SJSA1 (cell line): ENCODE measurements around the gene NUP50. TPM values are rescaled to one million over a fixed set of nuclear protein-coding genes. Genes with fewer than 3 reads are reported as not detected.

Source experiments
- DNase-seq, 2 experiments: peaks; one replicate each; pipeline ENCODE4 v3.0.0-alpha.2; 2015 to 2020; ENCODE audit warnings: low spot score in 2 of 2, low read depth in 1 of 2
- H3K27ac ChIP-seq: fragments of 250-450 bp; sonication (Bioruptor Pico); 2 replicates; pipeline ENCODE4 v1.5.1; 2020; ENCODE audit warnings: mild to moderate bottlenecking, moderate library complexity
- H3K27me3 ChIP-seq: fragments of 250-450 bp; sonication (Bioruptor Pico); replicated peaks from 2 replicates; pipeline ENCODE4 v1.5.1; 2020; ENCODE audit warnings: mild to moderate bottlenecking, moderate library complexity
- H3K36me3 ChIP-seq: fragments of 250-450 bp; sonication (Bioruptor Pico); 2 replicates; pipeline ENCODE4 v1.5.1; 2020; ENCODE audit warnings: mild to moderate bottlenecking
- H3K4me1 ChIP-seq: fragments of 250-450 bp; sonication (Bioruptor Pico); replicated peaks from 2 replicates; pipeline ENCODE4 v1.6.1; 2021; ENCODE audit warnings: mild to moderate bottlenecking
- H3K4me3 ChIP-seq: fragments of 250-450 bp; sonication (Bioruptor Pico); 2 replicates; pipeline ENCODE4 v1.5.1; 2020; ENCODE audit warnings: mild to moderate bottlenecking
- H3K9me3 ChIP-seq: fragments of 250-450 bp; sonication (Bioruptor Pico); replicated peaks from 2 replicates; pipeline ENCODE4 v1.5.1; 2020; ENCODE audit warnings: mild to moderate bottlenecking
- total RNA-seq: library from RNA; depleted of rRNA; stranded (reverse); fragments of >200 nt; shearing (Covaris generic); gene quantifications from 2 replicates; pipeline ENCODE4 v1.2.3, GENCODE V29; 2014

The NUP50 gene
- total RNA-seq, 1 experiment from 2014 or later: 61.9 TPM

GRCh38 chr22:45169591-45170466 is 6.1 kb downstream of the NUP50 start:
- H3K9me3 ChIP-seq: no peaks in the 10 kb centered on the region
- H3K36me3 ChIP-seq: peaks cover 96% of the 10 kb centered on the region
- no peak for DNase-seq
- no peaks in the 10 kb centered on the region for H3K27me3 ChIP-seq
- H3K4me1 ChIP-seq: peaks cover 6% of the 10 kb centered on the region; the same call in 1 of the 2 replicates
- no peak overlapping the region for H3K4me3 ChIP-seq
- H3K27ac ChIP-seq: no peak overlapping the region

DNA sequence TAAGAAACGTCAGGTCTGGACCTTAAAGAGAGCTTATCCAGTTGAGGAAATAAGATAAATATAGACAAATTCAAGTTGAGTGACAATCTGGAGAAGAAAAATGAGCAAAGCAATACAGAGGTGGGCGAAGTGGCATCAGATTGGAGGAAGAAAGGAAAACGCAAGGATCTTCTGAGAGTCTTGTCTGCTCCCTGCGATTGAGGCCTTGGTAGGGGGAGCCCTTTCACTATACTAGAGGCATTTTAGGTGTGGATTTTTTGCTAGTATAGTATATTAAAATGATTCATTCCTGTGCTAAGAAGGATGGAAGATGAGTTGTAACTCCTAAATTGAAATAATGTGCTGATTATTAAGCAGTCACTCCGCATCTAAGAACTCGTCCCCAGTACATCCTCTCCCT is 8.1 kb downstream of the NUP50 start:
- H3K36me3 ChIP-seq: peaks cover 100% of the 10 kb centered on the region
- H3K4me1 ChIP-seq: 0 out of 2 replicates have a peak, but pooled peaks cover 3% of the 10 kb centered on the region
- no peaks in the 10 kb centered on the region for H3K27me3 ChIP-seq
- DNase-seq: no peak
- no peak overlapping the region for H3K4me3 ChIP-seq
- H3K27ac ChIP-seq: no peak overlapping the region
- no peaks in the 10 kb centered on the region for H3K9me3 ChIP-seq

DNA sequence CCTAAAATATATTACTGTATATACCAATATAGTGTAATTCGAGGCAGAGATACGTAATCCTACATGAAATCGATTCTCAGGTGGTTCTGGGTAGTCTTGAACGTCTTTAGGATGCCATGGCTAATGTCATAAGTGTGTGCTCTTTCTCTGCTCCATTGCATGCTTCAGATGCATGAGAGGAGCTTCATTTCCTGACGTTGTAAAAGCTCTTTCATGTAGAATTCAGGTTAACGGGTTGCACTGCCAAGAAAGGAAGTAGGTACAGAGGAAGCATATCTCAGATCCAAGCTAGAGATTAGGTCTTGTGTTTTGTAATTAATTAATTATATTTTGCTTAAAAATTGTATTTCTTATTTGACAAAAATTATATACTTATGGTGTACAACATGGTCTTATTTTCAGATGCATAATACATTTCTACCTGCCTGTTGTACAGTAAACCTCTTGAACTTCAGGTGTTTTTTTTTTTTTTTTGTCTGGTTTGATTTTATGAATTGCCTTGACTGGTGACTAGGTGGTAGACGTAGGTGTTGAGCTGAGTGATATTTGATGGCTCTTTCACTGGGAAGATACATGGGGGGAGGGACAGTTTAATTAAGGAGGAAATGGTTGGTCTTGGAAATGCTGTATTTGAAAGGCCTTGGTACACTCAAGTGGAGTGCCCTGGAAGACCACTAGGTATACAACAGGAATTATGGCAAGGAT is 9.3 kb downstream of the NUP50 start:
- peaks cover 100% of the 10 kb centered on the region for H3K36me3 ChIP-seq

GRCh38 chr22:45179276-45180049 is 15.7 kb downstream of the NUP50 start:
- Histone ChIP-seq H3K27ac (no peak overlapping the region), H3K4me1 (0 out of 2 replicates have a peak, but pooled peaks cover 3% of the 10 kb centered on the region), H3K27me3 (no peaks in the 10 kb centered on the region), H3K36me3 (peaks cover 97% of the 10 kb centered on the region), H3K4me3 (no peak overlapping the region), H3K9me3 (no peaks in the 10 kb centered on the region)
- DNase-seq: no peak

More for the DNA sequence above, 9.3 kb downstream of the NUP50 start:
- H3K4me3 ChIP-seq: no peak overlapping the region
- H3K27ac ChIP-seq: no peak overlapping the region
- no peaks in the 10 kb centered on the region for H3K27me3 ChIP-seq
- no peak for DNase-seq
- no peaks in the 10 kb centered on the region for H3K9me3 ChIP-seq
- H3K4me1 ChIP-seq: 0 out of 2 replicates have a peak, but pooled peaks cover 3% of the 10 kb centered on the region

DNA sequence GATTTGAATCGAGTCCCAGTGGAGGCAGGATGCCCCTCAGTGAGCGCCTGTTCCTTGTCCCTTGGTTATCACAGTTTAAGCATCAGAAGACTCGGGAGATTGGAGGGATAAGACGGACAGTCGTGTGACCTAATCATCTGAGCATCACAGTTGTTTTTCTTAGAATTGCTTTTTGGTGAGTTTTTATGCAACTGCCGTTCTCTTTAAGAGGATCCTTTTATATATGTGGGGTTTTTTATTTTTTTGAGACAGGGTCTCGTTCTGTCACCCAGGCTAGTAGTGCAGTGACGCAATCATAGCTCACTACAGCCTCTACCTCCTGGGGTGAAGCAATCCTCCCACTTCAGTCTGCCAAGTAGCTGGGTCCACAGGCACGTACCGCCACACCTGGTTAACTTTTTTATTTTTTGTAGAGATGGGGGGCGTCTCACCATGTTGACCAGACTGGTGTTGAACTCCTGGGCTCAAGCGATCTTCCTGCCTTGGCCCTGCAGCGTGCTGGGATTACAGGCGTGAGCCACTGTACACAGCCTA is 16.5 kb downstream of the NUP50 start:
- H3K4me3 ChIP-seq: no peak overlapping the region
- peaks cover 91% of the 10 kb centered on the region for H3K36me3 ChIP-seq
- no peak for DNase-seq
- 0 out of 2 replicates have a peak, but pooled peaks cover 3% of the 10 kb centered on the region for H3K4me1 ChIP-seq
- H3K27ac ChIP-seq: no peak overlapping the region
- no peaks in the 10 kb centered on the region for H3K27me3 ChIP-seq
- no peaks in the 10 kb centered on the region for H3K9me3 ChIP-seq

DNA sequence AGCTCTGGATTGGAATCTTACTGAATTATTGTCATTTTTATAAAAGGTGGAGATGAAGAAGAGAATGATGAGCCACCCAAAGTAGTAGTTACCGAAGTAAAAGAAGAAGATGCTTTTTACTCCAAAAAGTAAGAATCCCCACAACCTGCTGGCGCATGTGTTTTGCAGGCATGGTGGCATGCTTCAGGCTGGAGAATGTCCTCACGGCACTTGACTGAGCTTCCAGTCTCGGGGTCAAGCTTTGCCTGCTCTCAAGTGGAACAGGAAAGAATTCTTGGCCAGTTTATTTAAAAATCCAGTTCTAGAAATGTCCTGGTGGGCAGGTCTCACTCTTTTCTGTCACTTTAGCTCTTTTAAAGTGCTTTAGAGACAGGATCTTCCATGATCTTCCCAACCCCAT is 17.5 kb downstream of the NUP50 start:
- H3K4me3 ChIP-seq: no peak overlapping the region
- no peaks in the 10 kb centered on the region for H3K9me3 ChIP-seq
- H3K27me3 ChIP-seq: no peaks in the 10 kb centered on the region
- H3K4me1 ChIP-seq: 0 out of 2 replicates have a peak, but pooled peaks cover 5% of the 10 kb centered on the region
- H3K36me3 ChIP-seq: peaks cover 87% of the 10 kb centered on the region
- DNase-seq: no peak
- no peak overlapping the region for H3K27ac ChIP-seq

GRCh38 chr22:45181766-45182165 is 18.0 kb downstream of the NUP50 start:
- no peaks in the 10 kb centered on the region for H3K9me3 ChIP-seq
- H3K4me1 ChIP-seq: 0 out of 2 replicates have a peak, but pooled peaks cover 4% of the 10 kb centered on the region
- no peaks in the 10 kb centered on the region for H3K27me3 ChIP-seq
- DNase-seq: no peak
- H3K4me3 ChIP-seq: no peak overlapping the region
- no peak overlapping the region for H3K27ac ChIP-seq
- H3K36me3 ChIP-seq: peaks cover 87% of the 10 kb centered on the region

DNA sequence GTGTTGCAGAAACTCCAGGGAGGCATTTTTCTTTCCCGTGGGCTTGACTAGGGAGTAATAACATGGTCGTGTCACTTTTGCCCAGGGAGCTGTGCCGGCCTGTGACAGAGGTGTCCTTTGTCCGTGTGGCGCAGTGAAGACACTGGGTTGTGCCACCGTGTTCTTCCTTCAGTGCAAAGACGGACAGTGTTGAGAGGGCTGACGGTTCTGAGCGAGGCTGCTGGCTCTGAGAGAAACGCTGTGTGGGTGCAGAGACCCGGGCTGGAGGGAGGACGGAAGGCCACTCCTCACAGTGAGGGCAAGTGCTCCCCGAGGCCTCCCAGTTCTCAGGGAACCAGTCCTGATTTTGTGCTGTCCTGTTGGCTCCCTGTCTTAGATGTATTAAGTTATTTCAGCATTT is 20.2 kb downstream of the NUP50 start:
- Histone ChIP-seq H3K9me3 (no peaks in the 10 kb centered on the region), H3K36me3 (peaks cover 78% of the 10 kb centered on the region), H3K27me3 (no peaks in the 10 kb centered on the region), H3K27ac (no peak overlapping the region), H3K4me3 (no peak overlapping the region), H3K4me1 (0 out of 2 replicates have a peak, but pooled peaks cover 4% of the 10 kb centered on the region)
- DNase-seq: no peak

DNA sequence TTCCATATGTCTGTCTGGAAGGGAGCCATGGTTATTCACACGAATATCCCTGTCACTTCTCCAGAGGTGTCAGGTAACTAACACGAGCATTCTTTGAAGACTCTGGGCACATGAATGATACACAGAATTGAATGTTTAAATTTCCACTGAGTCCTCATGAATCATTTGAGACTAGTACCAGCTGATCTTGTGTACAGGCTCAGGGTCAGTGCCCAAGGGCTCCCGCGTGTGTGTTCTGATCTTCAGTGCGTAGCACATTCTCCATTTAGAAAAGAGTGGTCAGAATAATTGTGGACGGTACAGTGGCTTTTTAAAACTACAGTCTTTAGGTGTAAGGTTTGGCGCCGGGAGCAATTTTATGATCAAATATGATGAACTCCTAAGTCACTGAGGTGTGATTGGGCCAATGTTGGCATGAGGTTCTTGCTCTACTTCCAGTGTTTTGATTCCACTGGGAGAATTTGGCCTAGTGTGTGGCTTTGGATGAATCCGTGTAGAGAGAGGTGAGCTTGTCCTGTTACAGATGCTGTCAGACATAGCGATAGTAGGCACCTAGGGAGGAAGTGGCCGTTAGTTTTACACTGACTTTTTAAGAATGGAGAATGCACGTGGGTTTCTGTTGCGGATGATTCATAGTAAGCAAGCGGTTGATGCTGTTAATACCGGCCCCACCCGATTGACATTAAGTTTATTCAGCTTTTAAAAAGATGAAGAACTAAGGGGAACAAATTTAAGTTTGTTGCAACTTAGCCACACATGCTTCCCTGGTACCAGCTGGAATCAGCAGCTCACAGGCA is 22.2 kb downstream of the NUP50 start:
- Histone ChIP-seq H3K36me3 (peaks cover 63% of the 10 kb centered on the region), H3K4me1 (0 out of 2 replicates have a peak, but pooled peaks cover 4% of the 10 kb centered on the region), H3K9me3 (no peaks in the 10 kb centered on the region), H3K27ac (peak overlapping the region; percentile 34), H3K27me3 (no peaks in the 10 kb centered on the region), H3K4me3 (no peak overlapping the region)
- peak in 1 of 2 experiments; percentile 37 for DNase-seq

- H3K27ac ChIP-seq: no peak overlapping the region
- peaks cover 61% of the 10 kb centered on the region for H3K36me3 ChIP-seq
- no peaks in the 10 kb centered on the region for H3K9me3 ChIP-seq
- 0 out of 2 replicates have a peak, but pooled peaks cover 4% of the 10 kb centered on the region for H3K4me1 ChIP-seq
- no peak overlapping the region for H3K4me3 ChIP-seq
- DNase-seq: no peak
- no peaks in the 10 kb centered on the region for H3K27me3 ChIP-seq
These were observed 24.2 kb downstream of the NUP50 start for GRCh38 chr22:45187891-45188290.

DNA sequence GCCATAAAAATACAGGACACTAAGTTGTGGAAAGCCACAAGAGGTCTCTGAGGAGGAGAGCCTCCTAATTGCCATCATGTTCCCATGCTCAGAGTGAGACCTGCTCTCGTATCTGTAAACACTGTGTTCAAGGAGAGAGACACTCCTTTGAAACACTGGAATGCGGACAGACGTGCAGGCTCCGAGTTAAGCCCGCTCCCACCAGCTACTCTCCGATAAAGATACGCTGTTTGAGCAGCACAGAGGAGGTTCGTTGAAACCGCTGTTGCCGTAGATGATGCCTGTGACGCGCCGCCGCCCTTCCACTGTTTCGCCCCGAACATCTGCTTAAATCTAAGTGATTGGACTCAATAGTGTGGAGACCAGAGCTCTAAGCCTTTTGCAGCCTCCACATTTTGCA is 25.1 kb downstream of the NUP50 start:
- H3K9me3 ChIP-seq: no peaks in the 10 kb centered on the region
- DNase-seq: no peak
- no peaks in the 10 kb centered on the region for H3K27me3 ChIP-seq
- H3K36me3 ChIP-seq: peaks cover 58% of the 10 kb centered on the region
- H3K4me3 ChIP-seq: no peak overlapping the region
- 0 out of 2 replicates have a peak, but pooled peaks cover 4% of the 10 kb centered on the region for H3K4me1 ChIP-seq
- no peak overlapping the region for H3K27ac ChIP-seq

- Histone ChIP-seq H3K27ac (no peak overlapping the region), H3K4me3 (no peak overlapping the region), H3K4me1 (0 out of 2 replicates have a peak, but pooled peaks cover 4% of the 10 kb centered on the region), H3K36me3 (peaks cover 60% of the 10 kb centered on the region), H3K27me3 (no peaks in the 10 kb centered on the region), H3K9me3 (no peaks in the 10 kb centered on the region)
- DNase-seq: no peak
These were observed 26.6 kb downstream of the NUP50 start for GRCh38 chr22:45190202-45190872.
